GM20431 (cell line): Measurements from ENCODE around the gene NRCAM.

ENCODE experiments used
- in situ Hi-C: fragments of 300-500 bp; cut with MseI, MboI; formaldehyde crosslinking; loops from one replicate; pipeline ENCODE4 v1.15.0; 2020; ENCODE audit warnings: low sequenced_read_pairs; ENCODE audit not compliant: unreplicated experiment

Gene NRCAM

DNA sequence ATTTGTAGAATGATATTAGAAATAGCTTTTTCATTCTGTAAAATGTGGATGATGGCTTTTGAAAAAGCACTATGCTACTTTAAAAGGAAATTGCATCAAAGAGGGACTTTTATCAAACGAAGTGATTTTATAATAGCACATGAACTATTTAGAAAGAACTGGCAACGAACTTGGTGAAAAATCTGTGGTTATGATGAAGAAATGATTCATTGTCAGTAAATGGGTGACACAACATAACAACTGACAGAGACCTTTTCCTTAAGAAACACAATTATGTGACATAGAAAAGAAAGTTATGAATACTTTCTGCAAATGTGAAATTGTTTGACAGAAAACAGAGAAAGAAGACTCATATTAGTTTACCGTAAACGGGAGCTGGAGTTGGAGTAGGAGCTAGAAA lies 265.3 kb downstream of the NRCAM start:
- in situ Hi-C loops, result loop anchor here (25.0 kb wide), 1 partner anchor 271 kb away; the partner anchor contains the start of gene NRCAM

DNA sequence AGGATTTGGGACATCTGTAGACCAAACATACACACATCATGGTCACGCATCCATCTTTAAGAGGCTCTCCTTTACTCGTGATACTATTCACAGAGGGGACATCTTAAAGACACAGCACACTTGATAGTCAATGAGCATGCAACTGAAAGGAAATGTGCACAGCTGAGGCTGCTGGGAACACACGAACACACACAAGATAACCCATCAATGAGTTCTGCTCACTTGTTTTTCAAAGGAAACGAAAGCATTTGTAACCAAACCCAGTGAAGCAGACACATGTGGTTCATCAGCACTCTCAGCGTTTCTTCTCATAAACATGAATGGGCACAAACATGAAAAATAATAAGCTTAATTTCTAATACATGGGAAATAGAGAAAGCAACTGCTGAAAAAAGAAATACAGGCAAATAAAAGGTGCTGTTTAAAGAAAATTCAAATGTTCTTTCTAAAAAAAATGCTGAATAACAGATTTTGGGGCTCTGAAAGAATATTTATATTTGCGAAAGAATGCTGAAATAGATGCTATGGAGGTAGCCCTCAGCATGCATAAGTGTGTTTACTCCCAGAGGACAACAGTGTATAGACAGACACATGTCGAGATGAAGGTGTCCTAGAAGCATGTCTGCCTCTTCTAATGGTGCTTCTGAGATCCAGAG lies 266.4 kb downstream of the NRCAM start:
- in situ Hi-C loops, result loop anchor here (25.0 kb wide), 1 partner anchor 272 kb away; the partner anchor contains the start of gene NRCAM

DNA sequence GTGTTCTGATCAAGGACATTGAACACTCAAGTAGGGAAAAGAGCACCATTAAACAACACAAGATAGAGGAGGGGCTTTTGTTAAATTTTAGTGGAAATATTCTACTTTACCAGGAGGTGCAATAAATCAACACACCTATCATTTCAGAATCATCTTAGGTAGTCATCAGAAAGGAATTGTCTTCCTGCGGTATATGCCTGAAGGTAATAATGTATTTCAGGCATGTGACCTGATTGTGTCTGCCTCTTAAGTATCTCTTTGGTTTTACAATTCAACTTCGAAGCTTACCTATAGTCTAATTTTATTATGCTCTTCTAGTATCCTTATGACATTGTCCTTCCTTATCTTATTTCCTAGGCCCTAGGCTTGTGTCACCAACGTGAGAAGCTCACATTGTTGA lies 267.5 kb downstream of the NRCAM start:
- in situ Hi-C loops, result loop anchor here (25.0 kb wide), 1 partner anchor 274 kb away; the partner anchor contains the start of gene NRCAM

DNA sequence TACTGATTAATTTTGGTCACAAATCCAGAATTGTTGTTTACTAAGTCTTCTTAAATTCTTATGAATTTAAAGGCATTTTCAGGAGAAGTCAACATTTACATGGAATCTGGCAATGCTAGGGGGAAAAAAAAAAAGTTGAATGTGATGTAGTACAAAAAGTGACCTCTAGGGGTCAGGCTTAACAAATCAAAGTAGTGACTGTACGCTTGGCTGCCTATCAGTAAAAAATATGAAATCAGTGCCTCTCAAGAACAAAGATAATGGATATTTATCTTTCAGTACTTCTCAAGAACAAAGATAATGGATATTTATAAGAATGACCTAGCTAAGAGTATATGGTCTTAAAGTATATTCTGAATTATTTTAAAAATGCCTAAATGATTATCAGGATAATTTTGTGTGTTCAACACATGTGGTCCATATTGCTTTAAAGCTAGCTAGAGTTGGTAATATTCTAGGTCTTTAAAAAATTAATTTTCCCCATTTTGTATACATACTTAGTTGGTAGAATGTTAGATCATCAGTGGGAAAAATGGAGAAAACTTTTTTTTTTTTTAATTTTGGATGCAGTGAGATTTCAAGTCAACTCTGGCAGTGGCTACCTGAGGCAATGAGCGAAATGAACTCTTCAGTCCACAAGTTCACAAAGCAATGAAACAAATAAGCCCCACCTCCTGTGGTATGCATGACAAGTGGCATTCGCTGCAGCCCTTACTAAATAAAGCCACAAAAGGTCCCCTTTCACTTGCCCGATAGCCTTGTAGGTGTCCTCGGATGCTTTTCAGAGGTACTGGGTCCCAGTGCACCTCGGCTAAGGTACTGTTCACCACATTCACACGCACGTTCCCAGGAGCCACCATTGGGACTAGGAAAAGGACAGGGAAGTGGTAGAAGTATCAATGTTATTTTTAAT lies 274.9 kb downstream of the NRCAM start:
- in situ Hi-C loops, result loop anchor here (25.0 kb wide), 1 partner anchor 281 kb away; the partner anchor contains the start of gene NRCAM

DNA sequence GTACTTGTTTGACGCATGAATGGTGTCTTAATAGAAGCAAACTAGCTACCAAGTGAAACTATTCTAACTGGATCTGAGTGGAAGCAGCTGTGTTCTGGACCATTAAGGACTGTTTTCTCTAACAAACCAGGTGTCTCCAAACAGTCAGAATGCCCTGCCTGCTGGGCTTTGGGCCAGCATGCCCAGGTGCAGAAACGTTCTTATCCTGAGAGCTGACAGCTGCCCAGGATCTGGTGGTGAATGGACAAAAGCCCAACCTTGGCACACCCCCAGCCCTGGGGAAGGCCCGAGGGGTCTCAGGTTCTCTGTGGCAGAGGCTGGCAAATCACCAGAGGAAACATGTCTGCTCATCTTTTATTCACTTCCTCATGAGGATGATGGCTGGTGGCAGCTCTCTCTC lies 277.8 kb downstream of the NRCAM start:
- in situ Hi-C loops, result loop anchor here (25.0 kb wide), 1 partner anchor 284 kb away; the partner anchor contains the start of gene NRCAM

DNA sequence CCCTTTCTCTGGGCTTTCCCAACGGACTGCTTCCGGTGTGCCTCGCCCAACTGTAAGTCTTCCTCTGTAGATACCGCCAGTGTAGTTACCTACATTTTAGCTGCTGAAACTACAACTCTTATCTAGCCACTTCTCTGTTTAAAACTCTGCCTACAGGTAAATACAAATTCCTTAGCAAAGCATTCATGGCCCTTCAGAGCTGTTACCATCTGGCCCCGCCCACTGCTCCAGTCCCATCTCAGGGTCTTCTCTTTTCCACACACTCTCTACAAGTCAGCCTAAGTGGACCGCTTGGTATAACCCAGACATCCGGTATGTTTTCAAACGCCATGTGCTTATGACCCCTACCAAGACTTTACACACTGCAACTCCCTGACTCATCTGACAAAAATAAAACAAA lies 285.1 kb downstream of the NRCAM start:
- in situ Hi-C loops, result no loop called here

DNA sequence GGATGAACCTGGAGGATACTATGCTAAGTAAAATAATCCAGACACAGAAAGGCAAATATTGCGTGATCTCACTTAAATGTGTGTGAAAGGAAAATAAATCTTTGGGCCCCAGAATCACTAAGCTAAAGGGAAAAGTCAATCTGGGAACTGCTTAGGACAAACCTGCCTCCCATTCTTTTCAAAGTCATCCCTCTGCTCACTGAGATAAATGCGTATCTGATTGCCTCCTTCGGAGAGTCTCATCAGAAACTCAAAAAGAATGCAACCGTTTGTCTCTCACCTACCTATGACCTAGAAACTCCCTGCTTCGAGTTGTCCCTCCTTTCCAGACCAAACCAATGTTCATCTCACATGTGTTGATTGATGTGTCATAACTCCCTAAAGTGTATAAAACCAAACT lies 286.0 kb downstream of the NRCAM start:
- in situ Hi-C loops, result no loop called here

DNA sequence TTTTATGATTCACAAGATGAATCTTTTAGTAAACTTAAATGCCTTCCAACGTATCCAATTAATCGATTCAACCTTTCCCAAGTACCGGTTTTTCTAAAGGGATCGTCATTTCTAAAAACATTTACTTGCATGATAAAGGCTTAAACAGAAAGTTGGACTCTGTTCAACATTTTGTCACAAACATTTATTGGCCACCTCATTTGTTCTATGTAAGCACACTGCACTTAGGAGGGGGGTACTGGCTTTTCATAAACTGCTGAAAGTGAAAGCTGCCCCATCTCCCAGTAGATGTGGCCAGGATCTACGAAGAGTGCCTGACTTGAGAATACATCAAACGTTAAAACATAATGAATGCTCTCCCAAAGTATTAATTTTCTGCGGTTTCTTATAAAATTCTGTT lies 288.8 kb downstream of the NRCAM start:
- in situ Hi-C loops, result no loop called here

DNA sequence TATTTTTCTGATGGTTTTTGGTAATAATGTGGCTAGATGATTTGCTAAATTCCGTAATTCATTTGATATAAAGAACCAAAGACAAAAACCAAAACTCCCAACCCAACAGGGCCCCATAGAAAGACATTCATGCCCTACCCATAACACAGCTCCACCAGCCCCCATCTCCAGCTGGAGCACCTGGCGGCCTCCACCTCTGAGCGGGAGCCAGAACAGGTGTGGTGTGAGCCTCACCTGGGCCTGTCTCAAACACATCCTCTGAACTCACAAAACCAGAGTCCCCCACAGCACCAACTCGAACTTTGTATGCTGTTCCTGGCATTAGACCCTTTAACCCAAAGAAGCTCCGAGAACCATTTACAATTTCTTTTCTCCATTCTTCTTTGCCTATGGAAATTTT lies 289.5 kb downstream of the NRCAM start:
- in situ Hi-C loops, result no loop called here

DNA sequence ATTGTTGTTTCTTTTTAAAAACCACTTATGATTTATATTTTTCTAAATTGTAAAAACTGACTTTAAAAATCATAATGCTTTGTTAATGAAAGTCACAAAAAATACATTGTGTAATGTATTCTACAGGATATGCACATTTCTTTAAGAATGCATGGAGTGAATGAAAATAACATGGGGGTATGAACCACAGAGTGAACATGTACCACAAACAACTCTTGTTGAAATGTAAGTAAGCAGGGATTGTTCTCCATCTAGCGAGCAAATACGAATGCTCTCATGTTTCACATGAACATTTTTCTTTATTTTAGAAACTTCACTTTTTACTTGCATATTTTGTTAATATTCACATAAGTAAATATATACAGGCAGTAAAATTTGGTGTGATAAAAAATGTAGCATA lies 290.5 kb downstream of the NRCAM start:
- in situ Hi-C loops, result no loop called here

DNA sequence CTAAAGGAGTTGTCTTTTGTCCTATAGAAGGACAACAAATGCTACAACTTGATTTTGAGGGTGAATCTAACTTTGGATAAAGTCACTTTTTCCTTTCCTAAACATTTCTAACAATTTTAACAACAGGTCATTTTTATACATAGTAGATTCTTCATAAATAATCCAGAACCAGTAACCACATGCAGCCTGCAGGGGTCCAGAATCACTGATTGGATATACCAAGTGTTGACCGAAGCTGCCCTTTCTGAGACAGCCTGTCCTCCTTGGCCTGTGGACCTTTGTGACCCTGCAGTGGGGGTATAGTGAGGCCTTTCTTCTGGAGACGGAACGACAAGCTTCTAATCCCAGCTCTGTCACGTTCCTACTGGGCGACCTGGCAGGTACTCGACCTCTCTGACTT lies 291.3 kb downstream of the NRCAM start:
- in situ Hi-C loops, result no loop called here

DNA sequence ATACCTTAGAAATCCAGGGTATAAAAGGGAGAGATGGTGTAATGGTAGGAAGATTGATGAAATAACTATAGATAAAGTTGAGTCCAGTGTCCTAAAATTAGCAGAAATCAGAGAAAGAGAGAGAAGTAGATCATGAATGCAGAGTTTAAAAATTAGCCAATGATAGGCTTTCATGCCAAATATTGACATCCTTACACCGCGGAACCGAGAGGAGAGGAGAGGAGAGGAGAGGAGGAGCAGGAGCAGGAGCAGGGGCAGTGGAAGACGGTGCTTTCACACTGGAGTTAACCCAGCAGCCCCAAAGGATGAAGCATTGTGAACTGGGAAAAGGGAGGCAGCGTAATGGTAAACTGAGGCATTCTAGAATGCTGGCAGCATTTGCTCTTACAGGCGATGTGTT lies 291.9 kb downstream of the NRCAM start:
- in situ Hi-C loops, result no loop called here

DNA sequence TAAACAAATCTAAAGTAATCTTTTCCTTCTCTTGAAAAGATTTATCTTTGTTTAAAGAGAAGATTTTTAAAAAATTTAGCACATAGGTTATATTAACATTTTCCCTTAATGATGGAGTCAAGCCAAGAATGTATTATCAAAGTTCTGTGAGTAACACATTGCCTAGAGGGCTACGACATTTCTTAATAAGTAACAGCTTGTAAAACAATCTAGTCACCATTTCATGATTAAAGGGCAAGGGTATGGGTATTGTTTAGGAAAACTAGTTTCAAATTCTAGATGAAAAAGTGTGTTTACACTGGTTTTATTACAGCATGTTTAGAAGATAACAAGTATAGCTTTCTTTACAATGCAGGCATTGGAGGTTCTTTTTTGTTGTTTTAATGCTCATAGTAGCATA lies 297.5 kb downstream of the NRCAM start:
- in situ Hi-C loops, result no loop called here

DNA sequence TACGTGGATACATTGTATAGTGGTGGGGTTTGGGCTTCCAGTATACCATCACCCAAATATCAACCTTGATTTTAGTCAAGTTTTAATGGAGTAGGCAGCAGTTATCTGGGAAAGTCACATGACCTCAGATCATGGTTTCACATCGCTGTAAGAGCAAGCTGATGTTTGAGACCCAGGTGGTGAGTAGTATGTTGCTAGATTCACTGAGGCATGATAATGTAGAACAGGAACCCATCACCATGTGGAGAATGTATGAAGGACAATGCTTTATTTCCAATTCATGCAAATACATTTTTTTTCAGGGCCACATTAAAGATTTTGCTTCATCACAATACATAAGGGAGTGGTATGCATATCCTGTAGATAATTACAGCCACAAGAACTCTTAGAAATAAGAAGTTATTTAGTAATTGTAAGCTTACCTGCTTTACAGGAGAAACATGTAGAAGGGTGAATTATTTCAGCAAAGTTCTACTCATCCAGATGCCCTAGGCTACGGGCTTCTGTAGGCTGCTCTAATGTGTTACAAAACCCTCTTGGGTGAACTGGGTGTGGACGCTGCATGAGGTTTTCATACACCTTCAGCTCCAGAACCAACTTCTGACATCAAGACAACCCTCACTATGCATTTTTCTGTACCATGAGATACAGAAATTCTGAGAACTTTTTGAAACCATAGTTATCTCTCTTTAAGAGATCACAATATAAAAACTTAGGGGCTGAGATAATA lies 298.5 kb downstream of the NRCAM start:
- in situ Hi-C loops, result no loop called here

DNA sequence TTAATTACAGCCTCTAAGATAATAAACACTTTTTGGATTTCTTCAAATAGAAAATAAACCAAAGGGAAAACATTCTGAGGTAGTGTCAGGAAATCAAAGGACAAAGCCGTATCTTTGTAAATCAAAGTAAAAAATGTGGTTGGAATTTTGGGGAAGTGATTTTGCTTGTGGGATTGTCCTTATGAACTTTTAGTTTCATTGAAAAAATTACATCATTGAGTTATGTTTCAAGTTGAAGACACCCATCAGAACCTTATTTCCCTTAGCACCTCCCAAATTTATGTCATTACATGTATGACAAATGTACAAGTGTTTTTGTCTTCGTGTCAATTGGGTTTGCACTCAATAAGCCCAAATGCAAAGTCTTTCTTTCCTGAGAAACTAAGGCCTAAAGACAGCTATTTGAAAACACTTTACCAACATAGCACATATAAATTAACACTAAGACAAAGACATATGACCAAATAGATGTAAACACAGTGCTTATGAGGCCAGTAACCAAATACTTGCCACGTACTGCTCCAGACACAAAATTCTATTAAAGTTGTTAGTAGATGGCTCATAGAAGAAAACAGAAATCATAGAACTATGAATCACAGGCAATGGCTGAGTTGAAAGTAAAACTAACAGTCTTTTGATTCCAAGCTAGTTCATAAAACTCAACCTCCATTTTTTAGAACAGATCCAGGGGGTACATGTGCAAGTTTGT lies 299.2 kb downstream of the NRCAM start:
- in situ Hi-C loops, result no loop called here

DNA sequence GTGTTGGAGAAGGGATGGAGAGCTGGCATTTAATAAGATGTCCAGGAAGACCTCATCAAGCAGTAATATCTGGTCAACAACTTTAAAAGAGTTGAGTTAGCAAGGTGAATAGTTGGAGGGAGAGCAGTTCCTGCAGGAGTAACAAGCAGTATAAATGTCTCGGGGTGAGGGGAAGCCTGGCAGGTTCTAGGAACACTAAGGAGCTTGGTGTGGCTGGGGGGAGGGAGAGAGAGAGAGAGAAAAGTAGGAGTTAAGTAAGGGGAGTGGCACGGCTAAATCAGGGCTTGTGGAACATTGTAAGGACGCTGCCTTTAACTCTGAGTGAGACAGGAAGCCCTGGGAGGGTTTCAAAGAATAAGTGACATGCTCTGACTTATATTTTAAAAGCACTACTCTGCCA lies 304.0 kb downstream of the NRCAM start:
- in situ Hi-C loops, result no loop called here

DNA sequence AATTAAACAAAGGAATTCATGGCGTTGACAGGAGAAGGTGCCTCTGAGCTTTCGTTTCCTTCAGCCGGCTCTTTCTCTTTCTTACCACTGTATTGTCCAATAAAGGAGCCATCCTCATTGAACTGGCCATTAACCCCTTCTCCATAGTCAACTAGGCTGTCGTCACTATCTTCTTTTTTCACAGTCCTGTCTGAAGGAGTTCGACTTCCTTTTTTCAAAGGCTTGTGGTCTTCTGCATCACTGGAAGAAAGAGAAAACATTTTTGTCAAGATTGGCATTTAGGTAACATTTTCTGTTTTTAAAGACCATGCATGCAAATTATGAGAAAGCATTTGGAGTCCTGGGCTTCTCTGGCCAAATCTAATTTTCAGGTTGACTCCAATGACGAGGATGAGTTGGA lies 306.3 kb downstream of the NRCAM start:
- in situ Hi-C loops, result no loop called here

DNA sequence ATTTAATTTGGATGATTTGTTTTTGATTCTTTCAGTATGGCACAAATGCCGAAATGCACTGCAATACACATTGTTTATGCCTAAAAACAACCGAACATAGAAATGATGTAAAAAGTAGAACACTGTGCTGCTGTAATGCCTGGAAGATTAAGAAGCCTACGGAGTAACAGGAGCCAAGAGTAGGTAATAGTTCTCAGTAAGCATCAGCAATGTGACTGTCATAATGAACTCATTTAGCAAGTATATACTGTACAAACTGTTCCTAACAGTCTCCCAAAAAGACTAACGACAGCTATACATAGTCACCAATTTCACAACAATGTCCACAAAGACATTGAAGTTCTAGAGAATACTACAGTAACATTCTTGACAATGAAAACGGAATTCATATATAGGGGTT lies 307.1 kb downstream of the NRCAM start:
- in situ Hi-C loops, result no loop called here

DNA sequence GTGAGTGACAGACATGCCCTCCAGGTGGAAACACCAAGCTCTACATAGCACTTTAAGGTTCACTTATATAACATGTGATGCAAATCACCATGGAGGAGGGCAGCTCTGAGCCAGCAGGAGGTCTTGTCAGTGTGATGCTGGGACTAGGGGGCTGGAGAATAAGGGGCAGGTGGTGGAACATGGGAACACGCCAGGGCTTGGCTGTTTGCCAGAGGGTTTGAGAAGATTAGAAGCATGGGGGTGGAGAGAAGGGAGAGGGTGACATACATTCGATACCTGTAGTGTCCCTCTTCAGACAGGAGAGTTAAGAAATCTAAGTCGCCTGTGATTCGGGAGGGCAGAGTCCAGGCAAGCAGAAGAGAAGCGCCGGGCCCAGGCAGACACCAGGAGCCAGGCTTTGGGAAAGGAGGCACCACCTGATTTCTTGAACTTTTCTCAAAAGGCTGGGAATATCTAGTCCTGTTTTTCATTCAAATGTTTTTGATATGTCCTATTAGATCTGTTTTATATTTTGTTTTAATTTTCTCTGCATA lies 309.1 kb downstream of the NRCAM start:
- in situ Hi-C loops, result no loop called here
